Activated naive CD8-positive, alpha-beta T cell treated with anti-CD3 and anti-CD28 coated beads for 36 hours (primary cell): ENCODE results near the gene LGALS9B. TPM values are rescaled to one million over a fixed set of nuclear protein-coding genes. Genes with fewer than 3 reads are reported as not detected.
"Not testable (repeated sequence)": the region's sequence is repeated elsewhere in the genome, so short reads cannot be mapped to it uniquely, and the experiment has no call there.

Experiments used
- DNase-seq: peaks from one replicate; pipeline ENCODE4 v3.0.0; 2021
- H3K27ac Mint-ChIP-seq: one replicate; pipeline ENCODE4 v1.8.0; 2022; ENCODE audit warnings: mild to moderate bottlenecking, moderate library complexity, mixed read lengths
- H3K27me3 Mint-ChIP-seq: one replicate; pipeline ENCODE4 v1.8.0; 2022; ENCODE audit warnings: mild to moderate bottlenecking, mixed read lengths
- H3K36me3 Mint-ChIP-seq: one replicate; pipeline ENCODE4 v1.8.0; 2021; ENCODE audit warnings: mild to moderate bottlenecking, mixed read lengths
- H3K4me1 Mint-ChIP-seq: one replicate; pipeline ENCODE4 v1.8.0; 2021; ENCODE audit warnings: mixed read lengths
- H3K4me3 Mint-ChIP-seq: one replicate; pipeline ENCODE4 v1.8.0; 2022; ENCODE audit warnings: mild to moderate bottlenecking, moderate library complexity, mixed read lengths
- H3K9me3 Mint-ChIP-seq: one replicate; pipeline ENCODE4 v1.8.0; 2022; ENCODE audit warnings: mixed read lengths
- total RNA-seq, 2 experiments: library from RNA; stranded (reverse); gene quantifications; one replicate each; pipeline ENCODE4 v1.2.3, GENCODE V29; 2021

LGALS9B gene
- total RNA-seq, 2 experiments from 2014 or later = not detected

DNA sequence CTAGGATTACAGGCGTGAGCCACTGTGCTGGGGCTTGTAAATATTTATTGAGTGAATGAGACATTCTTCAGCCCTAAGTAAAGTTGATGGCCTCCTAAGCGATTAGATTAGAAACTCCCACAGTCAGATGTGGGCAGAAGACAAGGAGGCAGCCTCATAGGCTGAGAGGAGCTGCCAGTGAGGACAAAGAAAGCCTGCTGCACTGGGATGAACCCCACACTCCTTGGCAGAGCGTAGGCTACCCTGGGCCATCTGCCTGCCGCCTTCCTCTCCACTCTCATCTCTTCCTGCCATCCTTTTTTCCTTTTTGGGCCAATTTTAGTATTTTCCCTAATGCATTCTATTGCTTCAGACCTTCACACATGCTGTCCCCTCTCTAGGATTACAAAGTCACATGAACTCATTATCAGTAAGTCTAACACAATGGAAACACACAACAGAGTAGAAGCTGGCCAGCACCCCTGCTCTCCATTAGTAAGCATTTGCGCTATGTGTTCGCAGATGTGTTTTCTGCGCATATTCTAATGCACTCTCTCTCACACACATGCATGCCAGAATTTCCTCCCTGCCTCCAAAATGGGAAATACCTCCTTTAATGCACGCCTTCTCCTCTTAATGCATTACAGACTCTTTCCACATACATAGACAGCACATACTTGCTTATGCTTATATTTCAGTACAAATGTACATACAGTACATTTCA is 12.7 kb upstream of the LGALS9B start:
- H3K27ac Mint-ChIP-seq, DNase-seq, H3K9me3 Mint-ChIP-seq, H3K36me3 Mint-ChIP-seq, H3K4me3 Mint-ChIP-seq, H3K4me1 Mint-ChIP-seq, H3K27me3 Mint-ChIP-seq: not testable (repeated sequence)

DNA sequence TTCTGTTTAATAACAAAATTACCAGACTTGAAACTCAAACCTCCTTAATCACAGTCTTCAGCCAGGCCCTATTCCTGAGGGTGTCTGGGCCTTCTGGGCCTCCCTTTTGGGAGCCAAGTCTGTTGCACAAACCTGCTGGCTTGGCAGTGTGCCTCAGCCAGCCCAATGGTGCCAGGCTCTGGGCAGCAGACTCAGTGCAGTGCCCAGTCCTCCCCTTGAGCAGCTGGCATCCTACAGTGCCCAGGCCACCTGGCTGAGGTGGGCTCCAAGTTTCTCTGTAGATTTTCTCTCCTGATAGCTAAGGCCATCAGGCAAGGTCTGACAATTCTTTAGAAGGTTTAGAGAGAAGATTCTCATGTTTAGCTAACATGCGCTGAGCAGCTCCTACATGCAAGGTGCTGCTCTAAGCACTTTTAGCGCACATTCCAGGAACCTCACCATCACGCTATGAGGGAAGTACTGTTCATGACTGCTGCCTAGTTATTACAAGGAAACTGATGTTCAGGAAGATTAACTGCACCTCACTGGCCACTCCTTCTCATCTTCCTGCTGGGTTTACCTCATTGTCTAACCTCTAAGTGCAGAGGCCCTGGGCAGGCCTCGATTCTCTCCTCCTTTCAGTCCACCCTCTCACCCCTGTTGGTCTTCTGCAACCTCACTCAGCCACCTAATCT is 10.2 kb upstream of the LGALS9B start:
- H3K4me1 Mint-ChIP-seq, DNase-seq, H3K9me3 Mint-ChIP-seq, H3K27ac Mint-ChIP-seq, H3K4me3 Mint-ChIP-seq, H3K27me3 Mint-ChIP-seq, H3K36me3 Mint-ChIP-seq: not testable (repeated sequence)

DNA sequence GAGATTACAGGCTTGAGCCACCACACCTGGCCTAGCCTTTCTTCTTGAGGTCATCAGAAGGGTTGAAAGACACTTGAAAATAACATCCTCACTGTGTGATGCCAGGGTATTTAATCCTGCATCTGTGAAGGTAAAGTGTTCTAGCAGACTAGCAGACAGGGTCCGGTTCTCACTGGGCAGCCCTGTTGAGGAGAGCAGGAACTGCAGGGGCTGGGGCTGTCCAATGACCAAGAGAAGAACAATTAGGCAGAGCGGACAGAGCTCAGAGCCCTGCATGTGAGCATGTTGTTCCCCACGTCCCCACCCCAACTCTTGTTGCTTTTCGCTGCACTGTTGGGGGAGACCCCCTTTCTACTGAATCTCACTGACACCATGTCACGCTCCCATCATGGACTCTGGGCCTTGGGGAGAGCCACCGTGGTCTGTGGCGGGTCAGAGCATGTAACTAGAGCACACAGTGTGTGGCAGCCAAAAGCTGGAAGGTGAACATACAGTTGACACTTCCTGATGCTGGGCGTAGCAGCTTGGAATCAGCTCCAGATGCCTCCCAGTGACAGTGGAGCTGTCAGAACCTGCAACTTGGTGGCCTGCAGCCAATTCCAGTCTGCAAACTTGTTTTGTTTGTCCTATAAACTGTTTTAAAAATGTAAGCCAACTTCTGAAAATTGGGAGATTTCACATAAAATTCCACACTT is 7.9 kb upstream of the LGALS9B start:
- H3K27me3 Mint-ChIP-seq, H3K36me3 Mint-ChIP-seq, H3K4me1 Mint-ChIP-seq, H3K4me3 Mint-ChIP-seq, H3K27ac Mint-ChIP-seq, H3K9me3 Mint-ChIP-seq, DNase-seq: not testable (repeated sequence)

- H3K27me3 Mint-ChIP-seq, H3K4me3 Mint-ChIP-seq, DNase-seq, H3K27ac Mint-ChIP-seq, H3K36me3 Mint-ChIP-seq, H3K4me1 Mint-ChIP-seq, H3K9me3 Mint-ChIP-seq: not testable (repeated sequence)
Observed at GRCh38 chr17:20474081-20474480, 6.7 kb upstream of the LGALS9B start.

DNA sequence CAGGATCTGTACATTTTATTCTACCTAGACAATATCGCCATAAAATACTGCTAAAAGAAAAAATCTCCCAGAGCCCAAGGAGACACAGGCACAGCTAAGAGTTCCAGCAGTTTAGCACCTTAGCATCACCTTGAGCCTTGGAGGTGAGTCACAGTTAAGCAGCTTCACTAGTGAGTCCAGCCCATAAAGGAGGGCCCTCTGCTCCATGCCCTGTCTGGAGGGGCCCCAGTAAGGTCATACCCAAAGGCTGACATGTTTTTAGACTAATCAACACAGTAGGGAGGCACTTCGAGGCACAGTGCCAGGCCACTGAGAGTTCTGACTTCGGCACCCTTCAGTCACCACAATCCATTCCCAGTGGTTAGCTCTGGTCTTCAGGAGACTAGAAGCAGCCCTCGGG is 2.6 kb upstream of the LGALS9B start:
- H3K27me3 Mint-ChIP-seq, H3K4me3 Mint-ChIP-seq, H3K27ac Mint-ChIP-seq, H3K9me3 Mint-ChIP-seq, H3K4me1 Mint-ChIP-seq, DNase-seq, H3K36me3 Mint-ChIP-seq: not testable (repeated sequence)

DNA sequence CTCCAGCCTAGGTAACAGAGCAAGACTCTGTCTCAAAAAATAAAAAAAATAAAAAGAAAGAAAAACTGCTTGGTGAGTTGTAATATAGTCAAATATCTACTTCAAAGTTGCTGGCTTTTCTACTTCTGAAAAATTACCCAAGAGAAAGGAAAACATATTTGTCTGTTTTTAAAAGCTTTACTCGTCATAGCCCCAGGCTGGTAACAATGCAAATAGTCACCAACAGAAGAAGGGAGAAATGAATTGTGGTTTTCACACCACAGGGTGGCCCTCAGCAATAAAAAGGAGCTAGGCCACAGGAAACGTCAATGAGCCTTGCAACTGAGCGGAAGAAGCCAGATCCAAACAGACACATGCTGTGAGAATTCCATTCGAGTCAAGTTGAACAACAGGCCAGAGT is 1.8 kb upstream of the LGALS9B start:
- not testable (repeated sequence) for H3K36me3 Mint-ChIP-seq, DNase-seq, H3K9me3 Mint-ChIP-seq, H3K4me1 Mint-ChIP-seq, H3K27me3 Mint-ChIP-seq, H3K4me3 Mint-ChIP-seq, H3K27ac Mint-ChIP-seq

DNA sequence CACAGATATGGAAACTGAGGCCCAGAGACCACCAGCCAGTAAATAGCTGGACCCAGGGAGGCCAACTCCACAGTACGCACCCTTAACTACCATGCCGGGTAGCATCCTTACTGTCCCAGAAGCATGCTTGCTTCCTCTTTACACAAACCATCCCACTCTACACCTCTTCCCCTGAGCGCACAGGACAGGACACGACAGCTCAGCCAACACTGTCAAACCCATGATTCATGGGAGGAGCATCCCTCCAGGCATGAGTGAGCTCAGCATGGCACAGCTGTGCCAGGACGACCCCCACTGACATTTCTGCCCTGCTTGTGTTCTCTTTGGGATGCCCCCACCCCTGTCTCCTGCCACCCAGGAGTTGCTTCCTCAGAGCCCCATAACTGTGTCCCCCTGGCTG is 340 bp downstream of the LGALS9B start:
- H3K9me3 Mint-ChIP-seq, H3K4me1 Mint-ChIP-seq, H3K36me3 Mint-ChIP-seq, H3K27me3 Mint-ChIP-seq, DNase-seq, H3K27ac Mint-ChIP-seq, H3K4me3 Mint-ChIP-seq: not testable (repeated sequence)

GRCh38 chr17:20466553-20466952 is 786 bp downstream of the LGALS9B start:
- not testable (repeated sequence) for H3K27me3 Mint-ChIP-seq, H3K9me3 Mint-ChIP-seq, DNase-seq, H3K4me3 Mint-ChIP-seq, H3K36me3 Mint-ChIP-seq, H3K27ac Mint-ChIP-seq, H3K4me1 Mint-ChIP-seq

GRCh38 chr17:20465535-20465934 is 1.8 kb downstream of the LGALS9B start:
- not testable (repeated sequence) for H3K27me3 Mint-ChIP-seq, H3K27ac Mint-ChIP-seq, DNase-seq, H3K4me3 Mint-ChIP-seq, H3K4me1 Mint-ChIP-seq, H3K36me3 Mint-ChIP-seq, H3K9me3 Mint-ChIP-seq

GRCh38 chr17:20464854-20465414 is 2.4 kb downstream of the LGALS9B start:
- H3K27me3 Mint-ChIP-seq, H3K27ac Mint-ChIP-seq, DNase-seq, H3K4me1 Mint-ChIP-seq, H3K4me3 Mint-ChIP-seq, H3K36me3 Mint-ChIP-seq, H3K9me3 Mint-ChIP-seq: not testable (repeated sequence)

DNA sequence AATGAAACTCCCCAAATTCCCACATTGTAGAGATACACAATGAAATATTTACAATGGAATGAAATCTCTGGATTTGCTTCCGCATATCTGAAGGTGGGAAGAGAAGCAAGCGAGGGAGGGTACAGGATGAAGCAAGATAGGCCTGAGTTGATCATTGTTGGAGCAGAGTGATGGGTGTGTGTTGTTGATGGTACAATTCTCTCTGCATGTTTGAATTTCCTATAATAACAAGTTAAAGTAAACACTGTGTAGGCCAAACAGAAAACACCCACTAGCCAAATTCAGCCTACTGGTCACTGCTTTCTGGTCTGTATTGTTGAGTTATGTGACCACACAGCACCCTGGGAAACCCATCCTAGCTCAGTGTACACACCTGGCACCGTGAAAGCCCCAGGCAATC is 5.2 kb downstream of the LGALS9B start:
- not testable (repeated sequence) for DNase-seq, H3K36me3 Mint-ChIP-seq, H3K9me3 Mint-ChIP-seq, H3K27ac Mint-ChIP-seq, H3K4me3 Mint-ChIP-seq, H3K27me3 Mint-ChIP-seq, H3K4me1 Mint-ChIP-seq

- not testable (repeated sequence) for H3K27me3 Mint-ChIP-seq, H3K4me1 Mint-ChIP-seq, DNase-seq, H3K27ac Mint-ChIP-seq, H3K36me3 Mint-ChIP-seq, H3K4me3 Mint-ChIP-seq, H3K9me3 Mint-ChIP-seq
Observed at GRCh38 chr17:20457848-20458381, 9.4 kb downstream of the LGALS9B start.

DNA sequence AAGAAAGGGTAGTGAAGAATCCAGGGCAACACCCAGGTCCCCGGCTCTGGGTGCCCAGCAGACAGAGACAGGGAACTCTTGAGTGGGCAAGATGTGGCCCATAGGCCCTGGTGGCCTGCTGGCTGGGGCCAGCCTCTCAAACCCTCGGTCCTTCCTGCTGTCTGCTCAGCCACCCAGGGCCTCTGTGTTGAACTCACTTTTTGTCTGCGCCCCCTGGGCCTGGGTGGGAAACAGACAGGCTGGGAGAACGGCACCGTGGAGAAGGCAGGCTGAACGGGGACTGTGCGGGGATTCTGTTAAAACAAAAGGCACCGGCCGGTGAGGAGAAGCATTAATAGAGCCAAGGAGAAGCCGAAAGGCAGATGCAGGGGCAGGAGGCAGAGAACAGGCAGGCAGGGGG is 12.2 kb downstream of the LGALS9B start:
- not testable (repeated sequence) for H3K4me1 Mint-ChIP-seq, H3K4me3 Mint-ChIP-seq, H3K27me3 Mint-ChIP-seq, H3K36me3 Mint-ChIP-seq, H3K27ac Mint-ChIP-seq, H3K9me3 Mint-ChIP-seq, DNase-seq

GRCh38 chr17:20453820-20454434 is 13.4 kb downstream of the LGALS9B start:
- not testable (repeated sequence) for H3K4me1 Mint-ChIP-seq, H3K9me3 Mint-ChIP-seq, DNase-seq, H3K27ac Mint-ChIP-seq, H3K36me3 Mint-ChIP-seq, H3K27me3 Mint-ChIP-seq, H3K4me3 Mint-ChIP-seq

- not testable (repeated sequence) for H3K27ac Mint-ChIP-seq, H3K36me3 Mint-ChIP-seq, H3K27me3 Mint-ChIP-seq, H3K9me3 Mint-ChIP-seq, H3K4me3 Mint-ChIP-seq, H3K4me1 Mint-ChIP-seq
- DNase-seq = peak; percentile 12
Observed at GRCh38 chr17:20450852-20451251, 16.5 kb downstream of the LGALS9B start.
